HCT116 (cell line): ENCODE measurements around the gene SLC24A3. TPM values are rescaled to one million over a fixed set of nuclear protein-coding genes. Genes with fewer than 3 reads are reported as not detected.

ENCODE experiments used
- ATAC-seq: fragments of 200-7000 bp; cut with Tn5 transposase; 2 replicates; pipeline ENCODE4 v1.9.1; 2020; ENCODE audit warnings: mild to moderate bottlenecking, moderate library complexity
- BruUV-seq: library from RNA; stranded (reverse); fragments of 400-500 nt; replicated peaks from 2 replicates; lab custom pipeline; 2021; lab: Mats Ljungman, UMichigan
- CTCF ChIA-PET: fragments of 300-600 bp; sonication (Branson Sonifier 250); formaldehyde crosslinking; loops from one replicate; lab custom pipeline; 2021; ENCODE audit warnings: antibody characterized with exemption; lab: Charles Lee
- POLR2A ChIA-PET: fragments of 300-600, 350-600 bp; sonication (Branson Sonifier 250); formaldehyde crosslinking; loops from one replicate; lab custom pipeline; 2021; ENCODE audit warnings: antibody characterized with exemption; lab: Charles Lee
- RAD21 ChIA-PET, 2 experiments: fragments of 300-600 bp; sonication (Branson Sonifier 250); formaldehyde crosslinking; loops; one replicate each; lab custom pipeline; 2023; ENCODE audit warnings: low total read pairs in 2 of 2; ENCODE audit not compliant: uncharacterized antibody in 2 of 2, unreplicated experiment in 2 of 2, low non-redundant PET in 1 of 2; lab: Charles Lee
- DNase-seq: peaks from one replicate; pipeline ENCODE4 v3.0.0-alpha.2; 2010; ENCODE audit warnings: low read depth, low spot score
- H2AFZ ChIP-seq: fragments of 200-600 bp; shearing (Covaris generic), sonication (generic); 2 replicates; pipeline ENCODE4 v1.6.1; 2017; ENCODE audit warnings: low read depth, mixed run types, mixed read lengths, antibody characterized with exemption, low read length; ENCODE audit not compliant: poor library complexity, severe bottlenecking
- H3K27ac ChIP-seq: 2 replicates; pipeline ENCODE4 v1.5.1; 2012; ENCODE audit warnings: low read depth, low read length
- H3K27me3 ChIP-seq: fragments of 200-600 bp; sonication (generic); 2 replicates; pipeline ENCODE4 v1.6.1; 2016; ENCODE audit warnings: mixed run types, low read length, mixed read lengths; ENCODE audit not compliant: insufficient read depth
- H3K36me3 ChIP-seq, 2 experiments: fragments of 200-500 bp in 1 of 2; fragments of 200-600 bp in 1 of 2; sonication (Bioruptor generic) in 1 of 2; sonication (generic) in 1 of 2; 2 replicates each; pipeline versions ENCODE4 v1.5.1 to v1.6.1; 2014 to 2016; ENCODE audit warnings: low read length in 2 of 2, inconsistent platforms in 1 of 2, mixed read lengths in 1 of 2, mixed run types in 1 of 2; ENCODE audit not compliant: insufficient read depth in 2 of 2, control insufficient read depth in 1 of 2
- H3K4me1 ChIP-seq, 2 experiments: fragments of 200-600 bp in 1 of 2; sonication (generic) in 1 of 2; 2 replicates each; pipeline versions ENCODE4 v1.5.1 to v1.6.1; 2012 to 2017; ENCODE audit warnings: low read length in 2 of 2, inconsistent platforms in 1 of 2, mild to moderate bottlenecking in 1 of 2, mixed read lengths in 1 of 2, mixed run types in 1 of 2, moderate library complexity in 1 of 2; ENCODE audit not compliant: insufficient read depth in 2 of 2, control insufficient read depth in 1 of 2
- H3K4me2 ChIP-seq: fragments of 200-600 bp; sonication (generic); 2 replicates; pipeline ENCODE4 v1.6.1; 2017; ENCODE audit warnings: mixed run types, low read length, mixed read lengths
- H3K4me3 ChIP-seq, 2 experiments: fragments of 200-600 bp in 1 of 2; sonication (generic) in 1 of 2; replicated peaks in 1 of 2; 2 replicates each; pipeline ENCODE4 v1.5.1; 2011 to 2016; ENCODE audit warnings: low read length in 2 of 2, control low read depth in 1 of 2, low read depth in 1 of 2, mild to moderate bottlenecking in 1 of 2, mixed read lengths in 1 of 2, mixed run types in 1 of 2
- H3K79me2 ChIP-seq: fragments of 200-600 bp; sonication (generic); 2 replicates; pipeline ENCODE4 v1.6.1; 2017; ENCODE audit warnings: mild to moderate bottlenecking, mixed run types, low read length, moderate library complexity, mixed read lengths; ENCODE audit not compliant: insufficient read depth
- H3K9ac ChIP-seq: fragments of 200-600 bp; sonication (generic); 2 replicates; pipeline ENCODE4 v1.6.1; 2016; ENCODE audit warnings: low read length, mixed read lengths
- H3K9me2 ChIP-seq: fragments of 200-600 bp; sonication (generic), shearing (Covaris generic); 2 replicates; pipeline ENCODE4 v1.6.1; 2017; ENCODE audit warnings: mixed run types, mild to moderate bottlenecking, moderate library complexity; ENCODE audit not compliant: insufficient read depth
- H3K9me3 ChIP-seq, 2 experiments: fragments of 200-500 bp in 1 of 2; fragments of 200-600 bp in 1 of 2; sonication (Bioruptor generic) in 1 of 2; sonication (generic) in 1 of 2; 2 replicates each; pipeline ENCODE4 v1.6.1; 2014 to 2017; ENCODE audit warnings: low read length in 2 of 2, mixed read lengths in 2 of 2, inconsistent platforms in 1 of 2, low read depth in 1 of 2, mild to moderate bottlenecking in 1 of 2, mixed run types in 1 of 2, moderate library complexity in 1 of 2; ENCODE audit not compliant: control insufficient read depth in 1 of 2, insufficient read depth in 1 of 2
- H4K20me1 ChIP-seq: fragments of 200-600 bp; sonication (generic), shearing (Covaris generic); 2 replicates; pipeline ENCODE4 v1.6.1; 2017; ENCODE audit warnings: mixed run types, mild to moderate bottlenecking, moderate library complexity; ENCODE audit not compliant: insufficient read depth
- ATF3 ChIP-seq: IDR thresholded peaks from 2 replicates; pipeline ENCODE4 v1.6.1; 2012
- CBX3 ChIP-seq: IDR thresholded peaks from 2 replicates; pipeline ENCODE4 v1.6.1; 2012; ENCODE audit warnings: low read depth
- CEBPB ChIP-seq: IDR thresholded peaks from 2 replicates; pipeline ENCODE4 v1.6.1; 2012; ENCODE audit warnings: low read depth
- CTCF ChIP-seq, 3 experiments: fragments of 200-600 bp in 1 of 3; sonication (generic) in 1 of 3; IDR thresholded peaks in 2 of 3; conservative IDR thresholded peaks in 1 of 3; 2 replicates each; pipeline ENCODE4 v1.5.1; 2012 to 2017; ENCODE audit warnings: low read depth in 2 of 3, low read length in 2 of 3, antibody characterized with exemption in 1 of 3, borderline replicate concordance in 1 of 3, control low read depth in 1 of 3, mild to moderate bottlenecking in 1 of 3, mixed read lengths in 1 of 3, mixed run types in 1 of 3, moderate library complexity in 1 of 3; ENCODE audit not compliant: insufficient read depth in 1 of 3
- EGR1 ChIP-seq: IDR thresholded peaks from 2 replicates; pipeline ENCODE4 v1.6.1; 2012; ENCODE audit warnings: low read depth
- ELF1 ChIP-seq: IDR thresholded peaks from 2 replicates; pipeline ENCODE4 v1.6.1; 2012; ENCODE audit warnings: low read depth, borderline replicate concordance
- EZH2 ChIP-seq: fragments of 200-600 bp; sonication (generic); IDR thresholded peaks from 2 replicates; pipeline ENCODE4 v1.6.1; 2017; ENCODE audit warnings: antibody characterized with exemption, mixed run types
- FOSL1 ChIP-seq: IDR thresholded peaks from 2 replicates; pipeline ENCODE4 v1.6.1; 2012; ENCODE audit warnings: low read depth
- JUND ChIP-seq: IDR thresholded peaks from 2 replicates; pipeline ENCODE4 v1.6.1; 2012
- POLR2A ChIP-seq: IDR thresholded peaks from 2 replicates; pipeline ENCODE4 v1.7.0; 2011; ENCODE audit warnings: borderline replicate concordance; ENCODE audit not compliant: insufficient read depth, insufficient read length; ENCODE audit errors: extremely low read depth
- RAD21 ChIP-seq: IDR thresholded peaks from 2 replicates; pipeline ENCODE4 v1.6.1; 2012; ENCODE audit warnings: low read depth, mild to moderate bottlenecking
- TCF7L2 ChIP-seq: IDR thresholded peaks from 2 replicates; pipeline ENCODE4 v1.7.0; 2011; ENCODE audit warnings: borderline replicate concordance, inconsistent platforms; ENCODE audit not compliant: insufficient read depth, insufficient read length; ENCODE audit errors: extremely low read depth
- YY1 ChIP-seq: IDR thresholded peaks from 2 replicates; pipeline ENCODE4 v1.6.1; 2011; ENCODE audit warnings: low read length, low read depth, moderate library complexity, mild to moderate bottlenecking; ENCODE audit not compliant: insufficient replicate concordance; ENCODE audit errors: extremely low read depth
- ZBTB33 ChIP-seq: IDR thresholded peaks from 2 replicates; pipeline ENCODE4 v1.6.1; 2011; ENCODE audit warnings: mild to moderate bottlenecking, low read length, moderate library complexity; ENCODE audit not compliant: insufficient replicate concordance; ENCODE audit errors: extremely low read depth
- ZNF274 ChIP-seq: fragments of 200-500 bp; sonication (Bioruptor generic); IDR thresholded peaks from 2 replicates; pipeline ENCODE4 v1.6.1; 2014; ENCODE audit warnings: mild to moderate bottlenecking, low read depth, low read length, inconsistent platforms
- intact Hi-C: fragments of 100-400 bp; cut with micrococcal nuclease; formaldehyde crosslinking; loops from 2 replicates; pipeline ENCODE4 v1.10.0; 2022
- total RNA-seq: library from RNA; stranded (reverse); gene quantifications from one replicate; pipeline ENCODE4 v1.2.1, GENCODE V29; 2021; ENCODE audit not compliant: unreplicated experiment

Gene SLC24A3
- total RNA-seq, 1 experiment from 2014 or later = not detected

GRCh38 chr20:19557291-19557690 is 344.8 kb downstream of the SLC24A3 start:
- no TSS peak for BruUV-seq
- ChIA-PET POLR2A (no interaction called here), CTCF (no interaction called here), RAD21 (no interaction called here)
- H3K27me3 ChIP-seq = peaks cover 3% of the 10 kb centered on the region; the same call in 1 of the 2 replicates
- no peak overlapping the region for H3K4me3 ChIP-seq
- intact Hi-C loops = no loop called here
- no peaks in the 10 kb centered on the region for H3K9me2 ChIP-seq
- no peaks in the 10 kb centered on the region for H3K9me3 ChIP-seq
- no peak overlapping the region for H3K9ac ChIP-seq
- no peaks in the 10 kb centered on the region for H4K20me1 ChIP-seq
- H3K4me1 ChIP-seq = no peaks in the 10 kb centered on the region
- H2AFZ ChIP-seq = no peak overlapping the region
- TF ChIP-seq JUND = no peak
- no peak for TF ChIP-seq FOSL1
- TF ChIP-seq TCF7L2 = no peak
- no peak for TF ChIP-seq YY1
- TF ChIP-seq EZH2 = no peak
- no peak for TF ChIP-seq ELF1
- TF ChIP-seq POLR2A = no peak
- no peak for TF ChIP-seq EGR1
- TF ChIP-seq CBX3 = no peak
- TF ChIP-seq ZBTB33 = no peak
- no peak for TF ChIP-seq ATF3
- no peak for TF ChIP-seq CTCF (IDR thresholded peaks at IDR 0.05 in 2 of 3, conservative IDR thresholded peaks at IDR 0.05 in 1 of 3; ENCODE audit: borderline replicate concordance in 1 of 3, insufficient read depth in 1 of 3, low read depth in 2 of 3, low read length in 2 of 3)
- TF ChIP-seq ZNF274 = no peak
- TF ChIP-seq CEBPB = no peak
- no peak for TF ChIP-seq RAD21
- DNase-seq = no peak
- ATAC-seq = no peak
- no peak overlapping the region for H3K4me2 ChIP-seq
- no peaks in the 10 kb centered on the region for H3K36me3 ChIP-seq
- H3K79me2 ChIP-seq = no peaks in the 10 kb centered on the region
- no peak overlapping the region for H3K27ac ChIP-seq
